ENCODE measurements around the gene CARD9. TPM values are rescaled to one million over a fixed set of nuclear protein-coding genes. Genes with fewer than 3 reads are reported as not detected.

The CARD9 gene
- total RNA-seq, 5 donors from 2014 or later (not counting 1 experiment from before 2014, with no cell fraction given): 0.43 to 1.4 (median 0.76) TPM

DNA sequence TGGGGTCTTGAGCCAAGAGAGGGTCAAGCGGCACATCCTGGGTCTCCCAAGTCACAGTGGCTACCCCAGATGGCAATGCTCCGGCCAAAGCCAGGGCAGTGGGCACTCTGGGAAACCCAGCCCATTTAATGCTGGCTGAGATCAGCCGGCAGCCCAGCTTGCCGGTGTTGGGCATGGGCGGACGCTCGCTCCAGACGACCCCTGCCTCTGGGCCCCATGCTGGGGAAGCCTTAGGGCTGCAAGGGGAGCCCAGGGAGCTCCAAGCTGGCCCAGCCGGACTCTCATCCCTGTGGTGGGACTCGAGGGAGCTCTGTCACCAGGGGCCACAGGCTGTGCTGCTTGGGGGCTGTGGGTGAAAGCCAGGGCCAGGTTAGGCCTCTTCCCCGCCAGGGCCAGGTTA, 5.9 kb upstream of the CARD9 start:
- ChIA-PET POLR2A (no interaction called here), CTCF (no interaction called here)
- H3K4me3 Mint-ChIP-seq: no peak overlapping the region
- Histone ChIP-seq H3K4me3 (ENCODE audit: control insufficient read depth in 1 of 2, extremely low read depth in 1 of 2, low read length in 1 of 2) (no peak overlapping the region), H3K9me3 (no peaks in the 10 kb centered on the region), H3K27ac (ENCODE audit: low read length) (no peak overlapping the region), H3K27me3 (replicated peaks in 1 of 2; ENCODE audit: control insufficient read depth in 2 of 2, extremely low read depth in 1 of 2, insufficient read depth in 2 of 2, low read length in 1 of 2) (no peaks in the 10 kb centered on the region), H3K4me1 (ENCODE audit: control insufficient read depth in 1 of 2, extremely low read depth in 1 of 2, insufficient read depth in 2 of 2, low read length in 2 of 2) (peaks cover 0 to 6% of the 10 kb centered on the region in 2 experiments), H3K36me3 (ENCODE audit: control insufficient read depth in 2 of 2, extremely low read depth in 1 of 2, insufficient read depth in 1 of 2, low read length in 1 of 2) (peaks cover 24 to 42% of the 10 kb centered on the region in 2 donors)
- no peak overlapping the region for H3K27ac Mint-ChIP-seq
- H3K36me3 Mint-ChIP-seq: peaks cover 8% of the 10 kb centered on the region
- H3K9me3 Mint-ChIP-seq: no peaks in the 10 kb centered on the region
- H3K27me3 Mint-ChIP-seq: no peaks in the 10 kb centered on the region
- over 99% methylated on average over 9 of the region's 11 CpGs for WGBS (ENCODE audit: insufficient coverage)
- ATAC-seq (replicated peaks in 1 of 4) (no peak), DNase-seq (no peak)
- peaks cover 0 to 3% (median 2%) of the 10 kb centered on the region in 3 donors for H3K4me1 Mint-ChIP-seq

DNA sequence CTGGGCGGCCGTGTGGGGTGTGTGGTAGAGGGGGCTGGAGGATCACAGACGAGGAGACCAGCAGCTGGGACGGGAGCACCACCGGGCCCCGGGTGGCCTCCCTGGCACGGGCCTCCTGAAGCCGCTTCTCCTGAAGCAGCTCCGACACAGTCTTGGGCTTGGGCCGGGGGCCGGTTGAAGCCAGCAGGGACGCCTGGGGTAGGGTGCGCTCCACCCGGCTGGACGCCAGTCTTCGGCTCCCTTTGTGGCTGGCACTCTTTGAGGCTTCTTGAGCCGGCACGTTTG, 5.5 kb upstream of the CARD9 start:
- Histone ChIP-seq H3K36me3 (ENCODE audit: control insufficient read depth in 2 of 2, extremely low read depth in 1 of 2, insufficient read depth in 1 of 2, low read length in 1 of 2) (peaks cover 24 to 38% of the 10 kb centered on the region in 2 donors), H3K9me3 (no peaks in the 10 kb centered on the region), H3K27me3 (replicated peaks in 1 of 2; ENCODE audit: control insufficient read depth in 2 of 2, extremely low read depth in 1 of 2, insufficient read depth in 2 of 2, low read length in 1 of 2) (no peaks in the 10 kb centered on the region), H3K4me1 (ENCODE audit: control insufficient read depth in 1 of 2, extremely low read depth in 1 of 2, insufficient read depth in 2 of 2, low read length in 2 of 2) (peaks cover 0 to 1% of the 10 kb centered on the region in 2 experiments), H3K27ac (ENCODE audit: low read length) (no peak overlapping the region), H3K4me3 (ENCODE audit: control insufficient read depth in 1 of 2, extremely low read depth in 1 of 2, low read length in 1 of 2) (no peak overlapping the region)
- Mint-ChIP-seq H3K36me3 (peaks cover 4% of the 10 kb centered on the region), H3K4me3 (no peak overlapping the region), H3K4me1 (peaks cover 0 to 2% (median 0%) of the 10 kb centered on the region in 3 donors), H3K27ac (no peak overlapping the region), H3K27me3 (no peaks in the 10 kb centered on the region), H3K9me3 (no peaks in the 10 kb centered on the region)
- no peak for DNase-seq
- 96% methylated on average over 8 of the region's 18 CpGs for WGBS (ENCODE audit: insufficient coverage)
- ATAC-seq (replicated peaks in 1 of 4): no peak
- CTCF ChIA-PET: no interaction called here
- POLR2A ChIA-PET: no interaction called here

DNA sequence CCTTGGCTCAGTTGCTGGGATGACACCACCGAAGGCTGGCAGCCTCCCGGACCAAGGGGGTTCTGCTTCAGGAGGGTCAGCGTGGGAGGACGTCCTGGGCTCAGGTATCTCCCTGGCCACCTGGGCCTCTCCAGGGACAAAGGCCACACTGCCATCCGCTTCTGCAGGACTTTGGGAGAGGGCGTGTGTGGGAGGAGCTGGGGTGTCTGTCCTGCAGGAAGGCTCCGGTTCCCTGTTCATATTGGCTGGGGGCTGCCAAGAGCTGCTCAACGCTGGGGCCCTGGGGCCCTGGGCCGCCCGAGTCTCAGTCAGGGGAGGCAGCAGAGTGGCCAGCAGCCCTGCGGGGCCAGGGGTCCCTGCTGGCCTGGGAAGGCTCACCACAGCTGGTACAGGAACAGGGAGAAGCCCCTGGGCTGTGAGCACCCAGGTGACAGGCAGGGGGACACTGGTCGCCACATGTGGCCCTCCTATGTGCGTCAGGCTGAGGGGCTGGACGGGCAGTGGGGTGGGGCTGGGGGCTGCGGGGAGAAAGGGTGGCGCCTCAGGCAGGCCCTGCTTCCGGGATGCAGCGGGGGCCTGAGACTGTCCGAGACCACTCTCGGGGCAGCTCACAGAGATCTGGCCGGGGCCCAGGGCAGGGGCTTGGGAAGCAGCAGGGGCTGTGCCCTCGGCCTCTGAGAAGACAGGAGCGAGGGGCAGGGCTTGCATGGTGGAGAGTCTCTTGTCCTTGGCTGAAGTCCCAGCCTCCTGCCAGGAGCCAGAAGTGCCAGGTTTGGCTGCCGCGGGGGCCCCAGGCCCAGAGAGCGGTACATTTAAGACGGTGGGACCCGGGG, 4.9 kb upstream of the CARD9 start:
- Histone ChIP-seq H3K4me3 (ENCODE audit: control insufficient read depth in 1 of 2, extremely low read depth in 1 of 2, low read length in 1 of 2) (no peak overlapping the region), H3K27ac (ENCODE audit: low read length) (no peak overlapping the region), H3K27me3 (replicated peaks in 1 of 2; ENCODE audit: control insufficient read depth in 2 of 2, extremely low read depth in 1 of 2, insufficient read depth in 2 of 2, low read length in 1 of 2) (peaks cover 0 to 2% of the 10 kb centered on the region in 2 experiments), H3K4me1 (ENCODE audit: control insufficient read depth in 1 of 2, extremely low read depth in 1 of 2, insufficient read depth in 2 of 2, low read length in 2 of 2) (no peaks in the 10 kb centered on the region), H3K36me3 (ENCODE audit: control insufficient read depth in 2 of 2, extremely low read depth in 1 of 2, insufficient read depth in 1 of 2, low read length in 1 of 2) (peaks cover 24 to 33% of the 10 kb centered on the region in 2 donors), H3K9me3 (no peaks in the 10 kb centered on the region)
- Mint-ChIP-seq H3K27ac (no peak overlapping the region), H3K36me3 (peaks cover 2% of the 10 kb centered on the region), H3K4me1 (no peaks in the 10 kb centered on the region), H3K4me3 (no peak overlapping the region), H3K27me3 (no peaks in the 10 kb centered on the region), H3K9me3 (no peaks in the 10 kb centered on the region)
- ChIA-PET POLR2A (interaction anchor here in 1 of 2 donors (0.6 kb wide), 1 partner anchor 43 kb away, joined by 8 read pairs; no protein-coding TSS in a partner anchor), CTCF (no interaction called here)
- DNase-seq (no peak), ATAC-seq (replicated peaks in 1 of 4) (no peak)
- WGBS (ENCODE audit: insufficient coverage): 93% methylated on average over 23 of the region's 28 CpGs

DNA sequence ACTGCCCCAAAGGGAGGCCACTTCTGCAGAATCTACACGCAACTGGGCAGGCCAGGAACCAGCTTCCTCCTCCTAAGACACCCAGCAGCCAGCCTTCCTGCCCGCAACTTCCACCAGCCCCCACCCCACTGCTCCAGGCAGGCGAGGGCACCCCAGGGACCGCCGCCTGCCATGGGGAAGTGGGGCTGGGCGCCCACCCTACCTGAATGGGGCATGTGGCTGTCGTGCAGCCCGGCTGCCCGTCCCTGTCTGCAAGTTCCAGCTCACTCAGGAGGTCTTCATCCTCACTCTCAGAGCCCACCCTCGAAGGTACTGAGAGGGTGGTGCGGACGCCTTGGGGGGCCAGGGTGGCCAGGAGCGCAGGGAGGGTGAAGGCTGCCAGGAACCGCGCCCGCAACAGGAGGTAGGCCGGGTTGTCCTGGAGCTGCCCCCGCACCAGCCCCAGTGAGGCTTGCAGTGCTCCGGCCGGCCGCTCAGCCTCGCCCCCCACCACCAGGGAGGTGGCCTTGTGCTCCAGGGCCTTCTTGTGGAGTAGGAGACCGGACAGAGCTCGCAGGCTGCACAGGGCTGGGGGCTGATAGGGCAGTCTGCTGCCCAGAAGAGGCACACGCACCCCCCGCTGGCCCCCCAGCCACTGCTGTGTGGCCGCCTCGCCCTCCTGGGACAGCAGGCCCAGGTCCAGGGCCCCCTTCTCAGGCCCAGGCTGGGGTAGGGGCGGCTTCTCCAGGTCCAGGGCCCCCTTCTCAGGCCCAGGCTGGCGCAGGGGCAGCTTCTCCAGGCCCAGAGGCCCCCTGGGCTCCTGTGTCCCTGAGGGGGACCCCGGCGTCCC, 4.1 kb upstream of the CARD9 start:
- ATAC-seq (replicated peaks in 1 of 4): no peak
- Mint-ChIP-seq H3K4me1 (no peaks in the 10 kb centered on the region), H3K27ac (no peak overlapping the region), H3K9me3 (no peaks in the 10 kb centered on the region), H3K4me3 (no peak overlapping the region), H3K27me3 (peaks cover 0 to 6% of the 10 kb centered on the region in 2 donors), H3K36me3 (peaks cover 2% of the 10 kb centered on the region)
- H3K27me3 ChIP-seq (replicated peaks in 1 of 2; ENCODE audit: control insufficient read depth in 2 of 2, extremely low read depth in 1 of 2, insufficient read depth in 2 of 2, low read length in 1 of 2): peaks cover 0 to 10% of the 10 kb centered on the region in 2 experiments
- H3K9me3 ChIP-seq: no peaks in the 10 kb centered on the region
- ChIA-PET CTCF (no interaction called here), POLR2A (interaction anchor here in 1 of 2 donors (0.6 kb wide), 1 partner anchor 44 kb away, joined by 8 read pairs; no protein-coding TSS in a partner anchor)
- H3K4me1 ChIP-seq (ENCODE audit: control insufficient read depth in 1 of 2, extremely low read depth in 1 of 2, insufficient read depth in 2 of 2, low read length in 2 of 2): peaks cover 0 to 4% of the 10 kb centered on the region in 2 experiments
- DNase-seq: no peak
- no peak overlapping the region for H3K27ac ChIP-seq (ENCODE audit: low read length)
- H3K36me3 ChIP-seq (ENCODE audit: control insufficient read depth in 2 of 2, extremely low read depth in 1 of 2, insufficient read depth in 1 of 2, low read length in 1 of 2): peaks cover 24% of the 10 kb centered on the region in 2 donors
- 91% methylated on average over 29 of the region's 32 CpGs for WGBS (ENCODE audit: insufficient coverage)
- H3K4me3 ChIP-seq (ENCODE audit: control insufficient read depth in 1 of 2, extremely low read depth in 1 of 2, low read length in 1 of 2): no peak overlapping the region

DNA sequence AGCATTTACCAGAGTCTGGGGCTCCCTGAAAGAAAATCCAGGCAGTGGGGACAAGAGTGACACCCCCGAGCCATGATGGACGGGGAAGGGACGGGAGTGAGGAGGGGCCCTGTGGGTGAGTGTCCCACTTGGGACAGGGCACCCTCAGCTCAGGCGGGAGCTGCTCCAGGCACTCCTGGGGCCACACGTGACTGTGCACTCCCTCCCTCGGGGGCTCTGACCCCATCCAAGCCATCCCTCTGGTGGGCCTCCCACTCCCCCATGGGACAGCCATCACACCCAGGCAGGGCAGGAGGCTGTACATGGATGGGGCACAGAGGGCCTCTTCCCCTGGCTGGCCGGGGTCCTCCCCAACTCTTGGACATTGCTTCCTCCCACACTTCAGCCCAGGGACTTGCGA, 3.0 kb upstream of the CARD9 start:
- CTCF ChIA-PET: no interaction called here
- no peak for ATAC-seq (replicated peaks in 1 of 4)
- 97% methylated on average over 6 of the region's 8 CpGs for WGBS (ENCODE audit: insufficient coverage)
- Histone ChIP-seq H3K27ac (ENCODE audit: low read length) (no peak overlapping the region), H3K4me1 (ENCODE audit: control insufficient read depth in 1 of 2, extremely low read depth in 1 of 2, insufficient read depth in 2 of 2, low read length in 2 of 2) (peaks cover 0 to 4% of the 10 kb centered on the region in 2 experiments), H3K9me3 (no peaks in the 10 kb centered on the region), H3K4me3 (ENCODE audit: control insufficient read depth in 1 of 2, extremely low read depth in 1 of 2, low read length in 1 of 2) (no peak overlapping the region), H3K36me3 (ENCODE audit: control insufficient read depth in 2 of 2, extremely low read depth in 1 of 2, insufficient read depth in 1 of 2, low read length in 1 of 2) (peaks cover 14 to 15% of the 10 kb centered on the region in 2 donors), H3K27me3 (replicated peaks in 1 of 2; ENCODE audit: control insufficient read depth in 2 of 2, extremely low read depth in 1 of 2, insufficient read depth in 2 of 2, low read length in 1 of 2) (peaks cover 0 to 18% of the 10 kb centered on the region in 2 experiments)
- no peaks in the 10 kb centered on the region for H3K9me3 Mint-ChIP-seq
- no peaks in the 10 kb centered on the region for H3K36me3 Mint-ChIP-seq
- H3K27ac Mint-ChIP-seq: no peak overlapping the region
- no peaks in the 10 kb centered on the region for H3K4me1 Mint-ChIP-seq
- H3K27me3 Mint-ChIP-seq: peaks cover 0 to 6% of the 10 kb centered on the region in 2 donors
- POLR2A ChIA-PET: no interaction called here
- DNase-seq: no peak
- H3K4me3 Mint-ChIP-seq: no peak overlapping the region

DNA sequence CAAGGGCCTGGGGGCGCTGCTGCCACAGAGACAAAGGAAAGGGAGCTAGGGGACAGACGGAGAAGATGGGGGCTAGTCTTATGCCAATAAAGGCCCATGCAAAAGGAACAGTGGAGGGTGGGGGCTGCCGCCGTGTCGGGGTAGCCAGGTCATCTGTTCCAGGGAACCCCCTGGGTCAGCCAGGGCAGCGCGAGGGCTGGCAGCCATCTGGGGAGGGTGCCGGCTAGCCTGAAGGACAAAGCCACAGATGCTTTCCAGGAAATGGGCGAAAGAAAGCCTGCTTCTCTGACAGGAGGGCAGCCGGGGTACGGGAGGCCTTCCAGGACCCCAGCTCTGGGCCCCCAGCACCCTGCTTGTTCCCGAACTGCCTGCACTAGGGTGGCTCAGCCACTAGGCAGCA, 1.6 kb upstream of the CARD9 start:
- Mint-ChIP-seq H3K9me3 (no peaks in the 10 kb centered on the region), H3K27ac (no peak overlapping the region), H3K27me3 (peaks cover 0 to 6% of the 10 kb centered on the region in 2 donors), H3K4me3 (no peak overlapping the region), H3K36me3 (no peaks in the 10 kb centered on the region), H3K4me1 (no peaks in the 10 kb centered on the region)
- ATAC-seq (replicated peaks in 1 of 4): no peak
- Histone ChIP-seq H3K4me1 (ENCODE audit: control insufficient read depth in 1 of 2, extremely low read depth in 1 of 2, insufficient read depth in 2 of 2, low read length in 2 of 2) (peaks cover 0 to 4% of the 10 kb centered on the region in 2 experiments), H3K27ac (ENCODE audit: low read length) (no peak overlapping the region), H3K4me3 (ENCODE audit: control insufficient read depth in 1 of 2, extremely low read depth in 1 of 2, low read length in 1 of 2) (no peak overlapping the region), H3K27me3 (replicated peaks in 1 of 2; ENCODE audit: control insufficient read depth in 2 of 2, extremely low read depth in 1 of 2, insufficient read depth in 2 of 2, low read length in 1 of 2) (peaks cover 0 to 18% of the 10 kb centered on the region in 2 experiments), H3K36me3 (ENCODE audit: control insufficient read depth in 2 of 2, extremely low read depth in 1 of 2, insufficient read depth in 1 of 2, low read length in 1 of 2) (peaks cover 6 to 13% of the 10 kb centered on the region in 2 donors), H3K9me3 (no peaks in the 10 kb centered on the region)
- WGBS (ENCODE audit: insufficient coverage): 95% methylated on average over 12 of the region's 12 CpGs
- ChIA-PET POLR2A (no interaction called here), CTCF (no interaction called here)
- DNase-seq: no peak
